ENCODE data around the gene KL. TPM values are rescaled to one million over a fixed set of nuclear protein-coding genes. Genes with fewer than 3 reads are reported as not detected.

The KL gene
- total and polyA plus RNA-seq, 2 of the 8 experiments (the other 6 are each of a cell fraction or from before 2014, with no cell fraction given), result 0.02 TPM; not detected in 1

GRCh38 chr13:33003458-33004019, 12.7 kb upstream of the KL start:
- DNase-seq (ENCODE audit: low read depth in 1 of 2, low spot score in 2 of 2) (no peak), FAIRE-seq (no peak)
- Histone ChIP-seq H4K8ac (ENCODE audit: extremely low read depth, insufficient read depth, low read length) (no peak overlapping the region), H3K56ac (replicated peaks; ENCODE audit: insufficient read length, low read depth, low read length) (no peak overlapping the region), H3K27ac (ENCODE audit: low read depth, low read length) (no peak overlapping the region), H2BK15ac (ENCODE audit: low read length) (no peak overlapping the region), H3K9ac (replicated peaks in 1 of 4; ENCODE audit: extremely low read depth in 1 of 4, low read depth in 3 of 4, low read length in 3 of 4) (no peak overlapping the region), H2BK12ac (ENCODE audit: low read depth, low read length) (no peak overlapping the region), H3K18ac (ENCODE audit: extremely low read depth, low read length) (no peak overlapping the region), H2BK20ac (ENCODE audit: low read length) (no peak overlapping the region), H2BK5ac (ENCODE audit: low read depth, low read length) (no peak overlapping the region), H4K91ac (replicated peaks; ENCODE audit: insufficient read length, low read length) (no peak overlapping the region), H3K36me3 (ENCODE audit: control insufficient read depth in 2 of 4, insufficient read depth in 4 of 4, low read length in 3 of 4) (no peaks in the 10 kb centered on the region), H3K4me2 (ENCODE audit: insufficient read depth in 1 of 2, low read depth in 2 of 2, low read length in 2 of 2) (no peak overlapping the region), H3K79me2 (ENCODE audit: control insufficient read depth in 1 of 2, insufficient read depth in 2 of 2, low read length in 2 of 2) (no peaks in the 10 kb centered on the region), H3K79me1 (ENCODE audit: low read depth, low read length) (no peaks in the 10 kb centered on the region), H3K4me3 (ENCODE audit: extremely low read depth in 1 of 4, insufficient read depth in 2 of 4, low read depth in 3 of 4, low read length in 4 of 4) (no peak overlapping the region), H3K9me3 (ENCODE audit: insufficient read depth in 2 of 2, low read depth in 1 of 2, low read length in 1 of 2) (peaks cover 8% of the 10 kb centered on the region in 2 experiments), H2AFZ (ENCODE audit: low read length) (no peak overlapping the region), H3K23ac (ENCODE audit: insufficient read length) (no peak overlapping the region), H3K27me3 (replicated peaks in 1 of 4; ENCODE audit: control insufficient read depth in 3 of 4, extremely low read depth in 1 of 4, insufficient read depth in 3 of 4, low read length in 3 of 4) (peaks cover 0 to 1% (median 0%) of the 10 kb centered on the region in 4 experiments; a peak in 1 of 7 replicates), H3K4me1 (replicated peaks in 1 of 4; ENCODE audit: control insufficient read depth in 3 of 4, insufficient read depth in 4 of 4, low read length in 3 of 4) (0 out of 7 replicates have a peak, but pooled peaks cover 0 to 3% (median 0%) of the 10 kb centered on the region in 4 experiments), H4K5ac (ENCODE audit: insufficient read length, low read depth, low read length) (no peak overlapping the region), H4K20me1 (replicated peaks in 1 of 2; ENCODE audit: control insufficient read depth in 1 of 2, insufficient read depth in 2 of 2, low read length in 2 of 2) (no peaks in the 10 kb centered on the region), H3K4ac (replicated peaks; ENCODE audit: insufficient read length, low read depth, low read length) (no peak overlapping the region), H3K23me2 (ENCODE audit: low read depth, low read length) (no peaks in the 10 kb centered on the region), H2AK5ac (ENCODE audit: low read depth, low read length) (no peak overlapping the region), H3K14ac (ENCODE audit: insufficient read length) (no peak overlapping the region), H2BK120ac (replicated peaks; ENCODE audit: low read depth, low read length) (no peak overlapping the region)
- no peak for TF ChIP-seq TCF12 (IDR thresholded peaks at IDR 0.05; ENCODE audit: low read depth, low read length)
- no peak for TF ChIP-seq SIX5 (IDR thresholded peaks at IDR 0.05; ENCODE audit: low read depth, low read length)
- no peak for TF ChIP-seq TBP (IDR thresholded peaks at IDR 0.05; ENCODE audit: low read depth, low read length)
- no peak for TF ChIP-seq SIRT6 (IDR thresholded peaks at IDR 0.05; ENCODE audit: low read length)
- no peak for TF ChIP-seq JUN (IDR thresholded peaks at IDR 0.05; ENCODE audit: low read depth, low read length)
- POLR2A ChIA-PET (ENCODE audit: partially characterized antibody), result no interaction called here
- WGBS, 2 experiments (ENCODE audit: extremely low coverage in 1 of 2, insufficient coverage in 1 of 2, insufficient read length in 1 of 2, insufficient replicate concordance in 2 of 2, low coverage in 1 of 2, low lambda C conversion rate in 2 of 2, missing lambda C conversion rate in 1 of 2), result 93% methylated on average over 2 of the region's 2 CpGs; no CpG with 5 or more reads in 1 of the 2 experiments
- CTCF ChIA-PET (ENCODE audit: partially characterized antibody), result interaction anchor here (0.6 to 1.1 kb wide), 2 partner anchors 11 to 654 kb away, joined by 3 to 5 read pairs; no protein-coding TSS in a partner anchor
